B cell (primary cell): Measurements from ENCODE around the gene GUSB. TPM values are rescaled to one million over a fixed set of nuclear protein-coding genes. Genes with fewer than 3 reads are reported as not detected.

Experiments
- ATAC-seq: fragments of 200-7000 bp; cut with Tn5 transposase; one replicate; pipeline ENCODE4 v1.10.0; 2021; ENCODE audit warnings: low read depth, mild to moderate bottlenecking, moderate number of reproducible peaks, moderate library complexity
- CTCF ChIA-PET: fragments of 350-600 bp; sonication (Branson Sonifier 250); formaldehyde crosslinking; loops from one replicate; lab custom pipeline; 2021; ENCODE audit warnings: antibody characterized with exemption, inconsistent platforms; lab: Charles Lee
- POLR2A ChIA-PET: fragments of 350-600 bp; sonication (Branson Sonifier 250); formaldehyde crosslinking; loops from one replicate; lab custom pipeline; 2021; ENCODE audit warnings: antibody characterized with exemption; lab: Charles Lee
- DNase-seq: peaks from one replicate; pipeline ENCODE4 v3.0.0; 2013
- H2AFZ ChIP-seq: 2 replicates; pipeline ENCODE4 v1.6.1; 2012; ENCODE audit warnings: mild to moderate bottlenecking, low read depth, low read length; ENCODE audit not compliant: insufficient read depth, poor library complexity, severe bottlenecking
- H3K27ac ChIP-seq, 2 donors: 1 replicate in 1 of 2; 2 replicates in 1 of 2; pipeline ENCODE4 v1.5.1; 2012 to 2013; ENCODE audit warnings: low read length in 2 of 2, mild to moderate bottlenecking in 2 of 2, moderate library complexity in 1 of 2
- H3K27me3 ChIP-seq, 4 experiments: fragments of 200-600 bp in 1 of 4; sonication (generic) in 1 of 4; replicated peaks in 1 of 4; 1 replicate in 2 of 4; 2 replicates in 2 of 4; pipeline versions ENCODE4 v1.6.1 to v1.7.0; 2013 to 2016; ENCODE audit warnings: low read length in 3 of 4, mild to moderate bottlenecking in 2 of 4, mixed read lengths in 1 of 4, moderate library complexity in 1 of 4; ENCODE audit not compliant: insufficient read depth in 4 of 4, control insufficient read depth in 3 of 4; ENCODE audit errors: control extremely low read depth in 1 of 4
- H3K36me3 ChIP-seq, 2 experiments: replicated peaks in 1 of 2; 1 replicate in 1 of 2; 2 replicates in 1 of 2; pipeline versions ENCODE4 v1.6.1 to v1.7.1; 2013; ENCODE audit warnings: low read length in 1 of 2; ENCODE audit not compliant: insufficient read depth in 2 of 2, control insufficient read depth in 1 of 2; ENCODE audit errors: control extremely low read depth in 1 of 2, extremely low read depth in 1 of 2
- H3K4me1 ChIP-seq, 2 donors: fragments of 200-600 bp in 1 of 2; sonication (generic) in 1 of 2; 1 replicate in 1 of 2; 2 replicates in 1 of 2; pipeline versions ENCODE4 v1.5.1 to v1.6.1; 2013 to 2017; ENCODE audit warnings: low read length in 2 of 2; ENCODE audit not compliant: control insufficient read depth in 2 of 2, insufficient read depth in 2 of 2
- H3K4me2 ChIP-seq: replicated peaks from 2 replicates; pipeline ENCODE3; 2012; ENCODE audit warnings: mild to moderate bottlenecking, low read depth, low read length; ENCODE audit not compliant: poor library complexity, severe bottlenecking
- H3K4me3 ChIP-seq, 5 experiments: fragments of 200-600 bp in 1 of 5; sonication (generic) in 1 of 5; 1 replicate in 3 of 5; 2 replicates in 2 of 5; pipeline versions ENCODE4 v1.5.1 to v1.7.0; 2011 to 2016; ENCODE audit warnings: low read length in 4 of 5, mild to moderate bottlenecking in 4 of 5, low read depth in 2 of 5, control low read depth in 1 of 5, moderate library complexity in 1 of 5; ENCODE audit not compliant: insufficient read depth in 1 of 5; ENCODE audit errors: control extremely low read depth in 1 of 5, extremely low read depth in 1 of 5
- H3K79me2 ChIP-seq: fragments of 200-600 bp; sonication (generic); one replicate; pipeline ENCODE4 v1.6.0; 2016; ENCODE audit warnings: low read length; ENCODE audit not compliant: control insufficient read depth, insufficient read depth
- H3K9ac ChIP-seq: fragments of 200-600 bp; sonication (generic); 2 replicates; pipeline ENCODE4 v1.6.1; 2017; ENCODE audit warnings: mild to moderate bottlenecking, low read length, moderate library complexity
- H3K9me3 ChIP-seq, 3 donors: one replicate each; pipeline versions ENCODE4 v1.6.1 to v1.7.1; 2013; ENCODE audit warnings: low read length in 2 of 3; ENCODE audit not compliant: control insufficient read depth in 2 of 3, insufficient read depth in 1 of 3; ENCODE audit errors: control extremely low read depth in 1 of 3
- H4K20me1 ChIP-seq: 2 replicates; pipeline ENCODE4 v1.6.0; 2012; ENCODE audit warnings: mild to moderate bottlenecking, low read length; ENCODE audit not compliant: insufficient read depth, control insufficient read depth, poor library complexity, severe bottlenecking
- H3K27ac Mint-ChIP-seq: one replicate; pipeline ENCODE4 v1.8.0; 2021; ENCODE audit warnings: mixed read lengths
- H3K27me3 Mint-ChIP-seq: one replicate; pipeline ENCODE4 v1.8.0; 2021; ENCODE audit warnings: mixed read lengths
- H3K4me1 Mint-ChIP-seq: one replicate; pipeline ENCODE4 v1.8.0; 2021; ENCODE audit warnings: mixed read lengths
- H3K4me3 Mint-ChIP-seq: one replicate; pipeline ENCODE4 v1.8.0; 2021; ENCODE audit warnings: mixed read lengths
- H3K9me3 Mint-ChIP-seq: one replicate; pipeline ENCODE4 v1.8.0; 2022; ENCODE audit warnings: mixed read lengths; ENCODE audit not compliant: insufficient read depth
- CTCF ChIP-seq: fragments of 200-600 bp; IDR thresholded peaks from one replicate; pipeline ENCODE4 v1.8.0; 2022; ENCODE audit warnings: antibody characterized with exemption, mild to moderate bottlenecking
- EZH2 ChIP-seq: IDR thresholded peaks from 2 replicates; pipeline ENCODE4 v1.6.1; 2012; ENCODE audit warnings: borderline replicate concordance, low read depth, mild to moderate bottlenecking, moderate library complexity, low read length; ENCODE audit not compliant: insufficient read depth, poor library complexity, severe bottlenecking
- WGBS: methylation state at CpG from one replicate; pipeline ENCODE4 v1.1.5; 2013; ENCODE audit warnings: missing lambda C conversion rate; ENCODE audit not compliant: insufficient coverage; 5-methylcytosine and 5-hydroxymethylcytosine counted together
- intact Hi-C: fragments of 100-400 bp; cut with micrococcal nuclease; formaldehyde crosslinking; loops from one replicate; pipeline ENCODE4 v1.10.0; 2022
- polyA plus RNA-seq: library from polyadenylated mRNA; depleted of rRNA; stranded (reverse); fragments of >200 nt; gene quantifications from 2 replicates; pipeline ENCODE4 v1.2.3, GENCODE V29; 2012
- total RNA-seq, 2 donors: library from RNA; stranded (reverse); fragments of 120-200 nt in 1 of 2; gene quantifications; 1 replicate in 1 of 2; 2 replicates in 1 of 2; pipeline versions ENCODE4 v1.2.3 to v1.2.4, GENCODE V29; 2013 to 2022

GUSB gene
- total and polyA plus RNA-seq, 2 donors (not counting 1 experiment from before 2014, with no cell fraction given), result 65.4 to 79.5 TPM

GRCh38 chr7:65926588-65926987, 55.4 kb downstream of the GUSB start:
- POLR2A ChIA-PET, result no interaction called here
- CTCF ChIA-PET, result no interaction called here

GRCh38 chr7:65925040-65925439, 57.0 kb downstream of the GUSB start:
- intact Hi-C loops, result no loop called here
- H3K4me1 Mint-ChIP-seq, result peaks cover 1% of the 10 kb centered on the region

More at GRCh38 chr7:65926588-65926987, 55.4 kb downstream of the GUSB start:
- Mint-ChIP-seq H3K27me3 (no peaks in the 10 kb centered on the region), H3K9me3 (no peaks in the 10 kb centered on the region), H3K4me1 (peaks cover 6% of the 10 kb centered on the region), H3K27ac (no peak overlapping the region), H3K4me3 (no peak overlapping the region)
- Histone ChIP-seq H3K9me3 (no peaks in the 10 kb centered on the region), H3K27ac (no peak overlapping the region), H3K36me3 (peaks cover 0 to 3% of the 10 kb centered on the region in 2 experiments), H2AFZ (no peak overlapping the region), H3K4me3 (no peak overlapping the region), H3K9ac (no peak overlapping the region), H3K4me2 (no peak overlapping the region), H3K4me1 (no peaks in the 10 kb centered on the region), H4K20me1 (peaks cover 7% of the 10 kb centered on the region), H3K79me2 (peaks cover 50% of the 10 kb centered on the region), H3K27me3 (no peaks in the 10 kb centered on the region)
- intact Hi-C loops, result no loop called here
- DNase-seq (no peak), ATAC-seq (no peak)
- TF ChIP-seq EZH2 (no peak), CTCF (no peak)

More at GRCh38 chr7:65925040-65925439, 57.0 kb downstream of the GUSB start:
- Histone ChIP-seq H3K9me3 (no peaks in the 10 kb centered on the region), H2AFZ (no peak overlapping the region), H3K4me1 (no peaks in the 10 kb centered on the region), H3K4me3 (no peak overlapping the region), H4K20me1 (peaks cover 7% of the 10 kb centered on the region), H3K9ac (no peak overlapping the region), H3K27ac (no peak overlapping the region), H3K36me3 (peaks cover 0 to 3% of the 10 kb centered on the region in 2 experiments), H3K4me2 (no peak overlapping the region), H3K27me3 (no peaks in the 10 kb centered on the region), H3K79me2 (peaks cover 56% of the 10 kb centered on the region)
- ChIA-PET CTCF (no interaction called here), POLR2A (no interaction called here)
- WGBS, result 90% methylated on average over 2 of the region's 3 CpGs
- no peak for ATAC-seq
- no peak overlapping the region for H3K27ac Mint-ChIP-seq
- TF ChIP-seq EZH2, result no peak
- TF ChIP-seq CTCF, result no peak
- no peak for DNase-seq
- H3K27me3 Mint-ChIP-seq, result no peaks in the 10 kb centered on the region
- H3K9me3 Mint-ChIP-seq, result no peaks in the 10 kb centered on the region
- no peak overlapping the region for H3K4me3 Mint-ChIP-seq
